ENCODE results near the gene C14orf119.

C14orf119 gene

GRCh38 chr14:23149745-23150144 lies 54.4 kb downstream of the C14orf119 start:
- DNase-seq (ENCODE audit: low spot score), result no peak
